GM15510 (cell line): Measurements from ENCODE around the gene SLX4IP.

Source experiments
- POLR2A ChIP-seq: IDR thresholded peaks from 3 replicates; pipeline ENCODE4 v1.6.1; 2011; ENCODE audit warnings: borderline replicate concordance; ENCODE audit not compliant: insufficient read length; ENCODE audit errors: extremely low read depth

Gene SLX4IP

DNA sequence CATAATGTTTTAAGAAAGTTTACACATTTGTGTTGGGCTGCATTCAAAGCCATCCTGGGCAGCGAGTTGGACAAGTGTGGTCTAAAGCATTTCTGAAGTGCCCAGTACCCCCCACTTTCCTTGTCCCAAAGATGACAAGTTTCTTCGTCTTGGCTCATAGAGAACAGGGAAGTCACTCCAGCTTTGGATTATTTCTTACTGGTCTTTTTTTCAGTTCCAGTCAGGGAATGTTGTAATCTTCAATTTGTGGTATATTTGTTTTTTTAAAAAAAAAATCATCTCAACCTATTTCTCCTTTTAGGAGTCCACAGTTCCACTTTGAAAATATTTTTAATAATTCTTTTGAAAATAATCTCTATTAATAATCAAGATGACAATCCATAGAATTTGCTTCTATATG, 34.0 kb downstream of the SLX4IP start:
- no peak for TF ChIP-seq POLR2A

DNA sequence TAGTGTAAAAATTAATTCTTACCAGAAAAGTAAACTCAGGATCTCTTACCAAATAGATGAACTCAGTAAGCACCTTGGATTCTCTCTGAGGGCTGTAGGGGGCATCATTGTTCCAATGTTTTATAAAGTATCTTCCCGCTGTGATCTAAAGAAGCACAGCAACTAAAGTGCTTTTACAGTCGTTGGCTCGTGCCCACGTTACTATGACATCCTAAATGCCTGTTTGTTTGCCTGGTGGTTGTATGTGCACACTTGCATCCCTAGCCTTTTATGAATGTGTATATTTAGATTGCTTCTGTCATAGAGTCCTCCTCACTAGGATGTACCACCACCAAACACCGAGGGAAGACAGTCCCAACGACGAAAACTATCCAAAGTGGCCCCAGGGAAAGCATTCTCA, 34.5 kb downstream of the SLX4IP start:
- TF ChIP-seq POLR2A: no peak

DNA sequence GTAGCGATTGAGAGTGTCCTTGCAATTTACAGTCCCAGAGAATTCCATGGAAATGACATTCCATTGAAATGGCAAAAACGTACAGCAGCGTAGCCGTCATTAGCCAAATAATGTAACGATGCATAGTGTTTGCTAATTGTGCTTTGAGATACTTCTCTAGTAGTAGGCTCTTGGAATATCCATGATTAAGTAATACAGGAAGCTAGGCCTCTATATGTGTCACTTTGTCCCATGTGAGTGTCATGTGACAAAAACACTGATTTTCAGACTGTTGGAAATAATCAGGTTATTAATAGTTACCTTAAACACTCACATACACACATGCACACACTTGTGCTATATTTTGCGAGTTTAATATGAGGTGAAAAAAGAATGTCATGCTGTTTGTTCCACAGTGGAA, 35.2 kb downstream of the SLX4IP start:
- TF ChIP-seq POLR2A: no peak

GRCh38 chr20:10472871-10473270, 37.8 kb downstream of the SLX4IP start:
- TF ChIP-seq POLR2A: no peak

DNA sequence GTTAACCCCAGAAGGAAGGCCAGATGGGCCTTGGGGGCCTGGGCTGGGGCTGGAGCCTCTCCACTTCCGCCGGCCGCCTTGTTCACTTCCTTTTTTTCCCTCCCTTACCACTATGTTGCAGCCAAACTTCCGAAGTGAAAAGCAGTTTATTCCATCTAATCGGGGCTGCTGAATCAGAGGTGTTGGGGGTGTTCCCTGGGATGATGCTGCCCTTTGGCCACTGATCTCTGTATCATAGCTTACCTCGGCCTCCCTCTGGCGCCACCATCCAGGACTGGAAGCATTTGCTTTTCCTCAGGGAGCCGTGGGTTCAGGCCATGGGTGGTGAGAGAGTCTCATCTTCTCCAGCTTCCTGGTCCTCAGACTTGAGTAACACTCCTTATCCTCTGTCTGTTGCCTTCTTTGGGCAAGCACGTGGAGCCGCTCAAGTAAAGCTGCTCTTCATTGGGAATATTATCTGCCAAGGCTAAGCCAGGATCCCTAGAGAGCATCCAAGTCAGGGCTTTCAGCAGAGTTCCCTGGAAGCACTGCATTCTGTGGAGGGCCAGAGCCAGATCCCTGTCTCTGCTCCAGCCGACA, 39.6 kb downstream of the SLX4IP start:
- TF ChIP-seq POLR2A: no peak

GRCh38 chr20:10475225-10475624, 40.1 kb downstream of the SLX4IP start:
- TF ChIP-seq POLR2A: no peak

- no peak for TF ChIP-seq POLR2A
Observed at GRCh38 chr20:10476319-10476724, 41.2 kb downstream of the SLX4IP start.

GRCh38 chr20:10478205-10478604, 43.1 kb downstream of the SLX4IP start:
- TF ChIP-seq POLR2A: no peak

GRCh38 chr20:10478930-10479329, 43.8 kb downstream of the SLX4IP start:
- TF ChIP-seq POLR2A: no peak

GRCh38 chr20:10481676-10482075, 46.6 kb downstream of the SLX4IP start:
- TF ChIP-seq POLR2A: no peak

- no peak for TF ChIP-seq POLR2A
Observed at GRCh38 chr20:10483691-10484090, 48.6 kb downstream of the SLX4IP start.

DNA sequence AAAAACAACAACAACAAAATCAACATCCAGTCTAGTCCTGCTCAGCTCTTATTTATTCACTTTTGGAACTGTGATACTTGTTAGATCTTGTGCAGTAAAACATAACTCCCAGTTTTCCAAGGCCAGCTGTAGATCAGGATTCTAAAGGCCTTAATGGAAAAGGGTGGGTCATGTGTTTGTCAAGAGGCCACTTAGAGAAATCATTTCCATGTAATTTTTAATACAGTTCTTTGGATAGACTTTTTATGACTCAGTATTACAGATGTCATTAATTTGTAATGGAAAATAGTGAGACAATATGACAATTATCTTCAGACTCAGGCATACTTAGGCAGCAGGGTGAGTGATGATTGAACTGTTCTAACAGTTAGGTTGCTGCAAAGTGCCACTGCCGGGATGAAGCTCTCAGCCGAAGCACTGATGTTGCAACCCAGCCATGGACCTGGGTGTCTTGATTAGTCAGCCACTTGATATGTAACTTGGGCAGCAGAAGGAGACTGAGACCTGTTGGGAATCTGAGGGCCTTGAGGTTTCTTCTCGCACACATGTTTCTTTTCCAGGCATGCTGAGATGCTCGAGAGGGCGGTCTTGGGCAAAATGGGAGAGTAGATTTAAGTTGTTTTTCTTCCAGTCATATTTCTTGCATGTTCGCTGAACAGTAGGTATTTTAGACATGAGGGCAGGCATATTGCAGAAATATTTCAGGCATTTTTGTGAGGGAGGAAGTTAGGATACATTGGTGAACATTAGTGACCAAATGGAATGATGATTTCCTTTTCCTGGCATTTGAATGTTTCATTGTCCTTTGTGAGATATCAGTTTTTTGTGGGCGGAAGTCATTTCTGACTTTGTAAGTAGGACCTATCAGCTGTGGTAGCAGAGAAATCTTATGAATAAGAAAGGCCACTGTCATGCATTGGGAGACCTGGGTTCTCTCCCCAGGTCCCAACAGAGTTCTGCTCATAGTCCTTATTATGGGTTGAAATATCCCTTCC, 52.3 kb downstream of the SLX4IP start:
- TF ChIP-seq POLR2A: no peak

DNA sequence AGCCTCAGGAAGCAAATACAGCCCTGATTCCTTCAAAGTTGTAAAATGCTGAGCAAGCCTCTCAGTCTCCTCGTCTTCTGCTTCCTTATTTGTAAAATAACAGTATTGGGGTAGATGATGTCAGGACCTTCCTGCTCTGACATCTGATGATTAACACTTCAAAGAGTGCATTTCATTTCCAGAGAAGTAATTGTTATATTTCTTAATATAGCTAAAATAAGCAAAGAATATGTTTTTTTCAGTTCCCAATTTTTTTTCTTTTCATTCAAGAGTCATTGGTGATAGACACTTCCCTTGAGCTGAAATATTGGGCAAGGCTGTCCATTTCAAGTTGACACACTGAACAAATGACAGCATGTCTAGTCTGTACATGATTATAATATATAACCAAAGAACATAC, 53.4 kb downstream of the SLX4IP start:
- no peak for TF ChIP-seq POLR2A

DNA sequence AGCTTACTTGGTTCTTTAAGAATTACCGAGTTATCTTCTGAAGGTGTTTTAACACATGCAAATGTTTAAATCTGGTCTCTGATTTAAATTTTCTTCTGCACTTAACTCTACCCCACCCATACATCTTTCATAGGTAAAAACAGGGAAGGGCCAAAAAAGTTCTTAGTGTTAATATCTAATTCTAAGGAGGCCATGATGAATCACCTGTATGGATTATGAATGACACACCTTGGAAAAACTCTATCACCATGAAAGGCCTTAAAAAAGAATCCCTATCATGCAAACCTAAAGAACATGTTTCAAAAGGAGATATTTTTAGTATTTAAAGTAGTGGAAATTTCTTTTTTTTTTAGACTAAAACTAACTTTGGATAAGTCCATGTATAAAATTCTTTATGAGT, 54.7 kb downstream of the SLX4IP start:
- no peak for TF ChIP-seq POLR2A

GRCh38 chr20:10490257-10490656, 55.2 kb downstream of the SLX4IP start:
- no peak for TF ChIP-seq POLR2A

- no peak for TF ChIP-seq POLR2A
Observed at GRCh38 chr20:10490706-10491105, 55.6 kb downstream of the SLX4IP start.
